GM12801 (cell line): ENCODE results near the gene NCOA3.

ENCODE experiments used
- TF ChIP-seq, protein P1 (sequence below): IDR thresholded peaks from one replicate; pipeline ENCODE4 v1.5.1; 2011; ENCODE audit warnings: control low read depth; ENCODE audit not compliant: insufficient read length; ENCODE audit errors: extremely low read depth

The NCOA3 gene

GRCh38 chr20:47673671-47673955 is 171.9 kb downstream of the NCOA3 start:
- TF ChIP-seq, protein P1, sequence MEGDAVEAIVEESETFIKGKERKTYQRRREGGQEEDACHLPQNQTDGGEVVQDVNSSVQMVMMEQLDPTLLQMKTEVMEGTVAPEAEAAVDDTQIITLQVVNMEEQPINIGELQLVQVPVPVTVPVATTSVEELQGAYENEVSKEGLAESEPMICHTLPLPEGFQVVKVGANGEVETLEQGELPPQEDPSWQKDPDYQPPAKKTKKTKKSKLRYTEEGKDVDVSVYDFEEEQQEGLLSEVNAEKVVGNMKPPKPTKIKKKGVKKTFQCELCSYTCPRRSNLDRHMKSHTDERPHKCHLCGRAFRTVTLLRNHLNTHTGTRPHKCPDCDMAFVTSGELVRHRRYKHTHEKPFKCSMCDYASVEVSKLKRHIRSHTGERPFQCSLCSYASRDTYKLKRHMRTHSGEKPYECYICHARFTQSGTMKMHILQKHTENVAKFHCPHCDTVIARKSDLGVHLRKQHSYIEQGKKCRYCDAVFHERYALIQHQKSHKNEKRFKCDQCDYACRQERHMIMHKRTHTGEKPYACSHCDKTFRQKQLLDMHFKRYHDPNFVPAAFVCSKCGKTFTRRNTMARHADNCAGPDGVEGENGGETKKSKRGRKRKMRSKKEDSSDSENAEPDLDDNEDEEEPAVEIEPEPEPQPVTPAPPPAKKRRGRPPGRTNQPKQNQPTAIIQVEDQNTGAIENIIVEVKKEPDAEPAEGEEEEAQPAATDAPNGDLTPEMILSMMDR = no peak

DNA sequence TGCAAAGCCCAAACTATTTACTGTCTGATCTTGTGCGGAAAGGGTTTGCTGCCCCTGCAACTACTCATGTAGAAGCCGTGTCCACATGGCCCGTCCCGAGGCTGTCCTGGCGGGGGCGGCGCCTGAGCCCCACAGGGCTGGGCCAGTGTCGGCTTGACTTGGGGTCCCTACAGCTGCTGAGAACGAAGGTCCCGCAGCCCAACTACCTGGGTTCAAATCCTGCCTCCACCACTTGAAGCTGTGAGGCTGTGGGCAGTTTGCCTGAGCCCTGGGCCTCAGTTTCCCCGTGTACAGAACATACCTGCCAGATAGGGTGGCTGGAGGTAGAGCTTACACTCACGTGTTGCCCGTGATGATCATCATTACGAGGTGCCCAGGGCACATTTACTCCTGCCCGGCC is 172.5 kb downstream of the NCOA3 start:
- TF ChIP-seq, protein P1 = no peak

GRCh38 chr20:47674686-47675085 is 173.0 kb downstream of the NCOA3 start:
- TF ChIP-seq, protein P1 = no peak

DNA sequence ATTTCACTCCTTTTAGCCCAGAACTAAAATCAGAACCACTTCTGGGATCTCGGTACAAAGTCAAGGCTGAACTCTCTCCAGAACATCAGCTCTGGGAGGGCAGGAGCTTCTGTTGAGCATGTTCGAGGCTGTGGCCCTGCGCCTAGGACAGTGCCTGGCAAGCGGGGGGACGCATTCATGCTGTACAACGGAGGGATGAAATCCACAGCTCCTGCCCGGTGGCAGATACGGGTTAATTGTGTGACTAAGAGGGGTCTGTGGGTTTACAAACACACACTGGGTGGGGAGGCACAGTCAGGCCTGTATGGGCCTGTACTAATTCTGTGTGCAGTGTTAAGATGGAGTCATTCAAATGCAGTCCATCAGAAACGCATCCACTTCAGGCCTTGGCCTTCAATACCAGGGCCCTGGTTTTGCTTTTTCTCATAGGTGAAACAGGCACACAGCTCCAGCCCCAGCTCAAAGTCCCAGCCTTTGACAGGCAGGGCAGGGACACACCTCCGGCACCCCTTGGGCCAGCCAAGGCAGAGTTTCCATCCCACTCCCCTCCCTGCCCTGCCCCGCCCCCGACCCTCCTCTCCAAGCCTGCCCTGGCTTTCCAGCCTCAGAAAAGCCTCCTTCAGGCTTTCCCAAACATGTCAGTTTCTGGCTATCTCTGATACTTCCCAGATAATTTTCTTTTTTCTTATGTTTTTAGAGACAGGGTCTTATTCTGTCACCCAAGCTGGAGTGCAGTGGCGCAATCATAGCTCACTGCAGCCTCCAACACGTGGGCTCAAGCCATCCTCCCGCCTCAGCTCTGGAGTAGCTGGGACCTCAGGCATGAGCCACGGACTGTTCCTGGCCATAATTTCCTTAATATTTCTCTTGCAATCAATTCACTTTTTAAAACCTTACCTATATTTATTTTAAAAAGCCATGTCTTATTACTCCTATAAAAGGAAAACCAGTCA is 173.8 kb downstream of the NCOA3 start:
- TF ChIP-seq, protein P1 = no peak

DNA sequence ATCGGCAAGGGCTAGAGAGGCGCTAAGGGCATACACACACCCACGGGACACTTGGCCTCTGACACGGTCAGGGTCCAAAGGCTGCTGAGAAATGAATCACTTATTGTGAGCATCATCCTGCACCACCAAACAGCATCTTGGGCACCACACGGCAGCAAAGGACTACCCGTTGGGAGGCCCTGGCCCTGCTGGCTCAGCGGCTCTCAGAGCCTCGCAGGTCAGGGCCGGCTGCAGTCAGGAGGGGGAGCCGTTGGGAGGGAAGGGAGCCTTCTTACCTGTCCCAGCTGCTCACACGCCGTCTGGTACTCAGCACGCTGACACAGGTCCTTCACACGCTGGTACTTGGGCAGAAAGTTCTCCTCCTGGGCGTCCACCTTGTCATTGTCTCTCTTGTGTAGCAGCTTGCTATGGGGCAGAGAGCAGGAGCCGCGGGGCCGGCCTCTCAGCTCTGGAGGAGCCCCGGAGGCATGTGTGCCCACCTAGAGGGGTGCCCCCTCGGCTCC is 174.6 kb downstream of the NCOA3 start:
- TF ChIP-seq, protein P1 = no peak

DNA sequence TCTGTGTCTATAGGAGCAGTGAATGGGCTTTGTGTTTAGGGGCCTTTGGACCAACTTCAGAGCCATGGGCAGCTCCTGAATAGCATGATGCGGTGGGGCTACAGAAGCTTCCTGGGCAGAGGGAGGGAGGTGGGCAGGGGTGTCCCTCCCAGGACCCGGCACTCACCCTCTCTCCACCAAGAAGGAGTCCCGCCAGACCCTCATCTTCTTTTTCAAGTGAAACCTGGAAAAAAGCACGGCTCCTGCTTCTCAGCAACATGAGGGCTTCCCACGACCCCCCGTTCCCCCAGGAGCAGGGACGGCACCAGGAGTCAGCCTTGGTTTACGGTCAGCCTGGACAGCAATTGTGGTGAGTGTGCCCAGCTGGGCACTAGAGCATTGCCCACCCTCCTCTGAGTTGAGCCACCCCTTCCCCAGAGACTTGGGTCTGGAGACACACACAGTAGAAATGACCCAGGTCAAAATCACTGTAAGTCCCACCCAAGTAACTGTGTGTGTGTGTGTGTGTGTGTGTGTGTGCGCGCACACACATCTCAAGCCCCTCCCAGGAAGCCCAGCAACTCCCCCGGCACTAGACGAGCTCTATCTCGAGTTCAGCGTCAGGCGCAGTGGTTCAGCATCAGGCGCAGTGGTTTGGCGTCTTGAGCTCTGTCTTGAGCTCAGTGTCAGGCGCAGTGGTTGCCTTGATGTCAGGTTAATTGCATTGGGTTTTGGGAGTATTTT is 175.4 kb downstream of the NCOA3 start:
- TF ChIP-seq, protein P1 = no peak

GRCh38 chr20:47677635-47678453 is 176.2 kb downstream of the NCOA3 start:
- TF ChIP-seq, protein P1 = no peak
